CD4-positive, alpha-beta T cell treated with Interleukin-6 at 100 ng/mL for 8 hours (primary cell): ENCODE data around the gene CCBE1.
"Not testable (repeated sequence)": the region's sequence is repeated elsewhere in the genome, so short reads cannot be mapped to it uniquely, and the experiment has no call there.

Experiments used
- DNase-seq: peaks from one replicate; pipeline ENCODE4 v3.0.0-alpha.2; 2020; ENCODE audit warnings: mixed read lengths, low spot score

The CCBE1 gene

GRCh38 chr18:59656373-59656887 lies 40.8 kb downstream of the CCBE1 start:
- no peak for DNase-seq

DNA sequence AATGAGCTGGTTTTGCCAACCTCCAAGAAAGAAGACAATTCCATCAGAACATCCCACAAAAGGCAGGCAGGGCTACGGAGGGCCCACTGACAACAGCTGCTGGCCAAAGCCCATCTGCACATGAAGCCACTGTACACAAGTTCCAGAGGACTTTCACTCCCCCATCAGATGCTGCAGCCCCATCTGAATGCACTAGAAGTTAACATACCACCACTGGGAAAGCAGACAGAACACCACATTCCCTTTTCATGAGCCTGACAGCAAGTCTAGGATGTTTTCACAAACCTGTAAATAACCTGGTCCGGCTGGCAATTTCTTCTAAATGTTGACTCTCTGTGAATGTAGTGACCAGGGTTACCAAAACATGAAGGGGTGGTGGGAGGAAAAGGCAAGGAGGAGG lies 41.5 kb downstream of the CCBE1 start:
- DNase-seq, result no peak

DNA sequence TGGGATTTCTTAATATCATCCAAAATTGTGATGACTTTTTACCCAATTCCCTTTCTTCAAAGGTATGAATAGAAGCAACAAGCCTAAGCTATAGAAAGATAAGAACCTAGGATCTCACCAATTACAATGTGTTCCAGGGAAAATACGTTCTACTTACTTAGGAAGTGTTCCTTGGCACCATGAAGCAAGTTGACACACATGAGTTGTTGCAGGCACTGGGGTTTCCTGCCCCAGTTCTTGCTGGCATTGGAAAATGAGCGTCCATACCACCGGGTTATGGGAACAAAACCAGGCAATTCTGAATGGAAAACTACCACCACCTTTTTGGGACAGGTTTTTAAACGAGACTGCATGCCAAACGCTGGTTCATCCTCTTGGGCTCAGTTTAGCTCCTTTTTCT lies 46.2 kb downstream of the CCBE1 start:
- no peak for DNase-seq

- DNase-seq, result no peak
These were observed 46.9 kb downstream of the CCBE1 start for GRCh38 chr18:59650266-59650820.

- DNase-seq, result no peak
These were observed 47.6 kb downstream of the CCBE1 start for GRCh38 chr18:59649591-59649990.

DNA sequence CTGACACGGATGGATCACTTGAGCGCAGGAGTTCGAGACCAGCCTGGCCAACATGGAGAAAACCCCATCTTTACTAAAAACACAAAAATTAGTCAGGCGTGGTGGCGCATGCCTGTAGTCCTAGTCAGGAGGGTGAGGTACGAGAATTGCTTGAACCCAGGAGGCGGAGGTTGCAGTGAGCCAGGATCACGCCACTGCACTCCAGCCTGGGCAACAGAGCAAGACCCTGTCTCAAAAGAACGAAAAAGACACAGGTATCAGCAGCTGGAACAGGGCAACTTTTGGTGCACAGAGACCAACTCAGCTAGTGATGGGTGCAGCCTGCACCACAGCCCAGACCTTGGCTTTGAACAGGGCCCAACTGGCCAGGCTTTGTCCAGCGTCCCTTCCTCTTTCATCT lies 48.8 kb downstream of the CCBE1 start:
- DNase-seq, result not testable (repeated sequence)

DNA sequence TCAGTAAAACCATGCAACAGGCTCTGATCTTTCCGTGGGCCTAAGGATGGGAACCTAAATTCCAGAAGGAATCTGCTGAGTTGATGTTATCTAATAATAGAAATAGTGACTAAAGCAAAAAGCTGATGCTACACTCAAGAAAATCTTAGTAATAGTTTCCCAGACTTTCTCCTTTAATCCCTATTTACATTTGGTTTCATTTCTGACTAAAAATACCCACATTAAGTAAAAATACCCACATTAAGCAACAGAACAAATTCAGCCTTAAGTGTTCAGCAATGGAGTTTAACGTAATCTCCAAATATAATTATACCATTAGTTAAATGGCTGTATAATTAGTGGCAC lies 50.3 kb downstream of the CCBE1 start:
- no peak for DNase-seq

DNA sequence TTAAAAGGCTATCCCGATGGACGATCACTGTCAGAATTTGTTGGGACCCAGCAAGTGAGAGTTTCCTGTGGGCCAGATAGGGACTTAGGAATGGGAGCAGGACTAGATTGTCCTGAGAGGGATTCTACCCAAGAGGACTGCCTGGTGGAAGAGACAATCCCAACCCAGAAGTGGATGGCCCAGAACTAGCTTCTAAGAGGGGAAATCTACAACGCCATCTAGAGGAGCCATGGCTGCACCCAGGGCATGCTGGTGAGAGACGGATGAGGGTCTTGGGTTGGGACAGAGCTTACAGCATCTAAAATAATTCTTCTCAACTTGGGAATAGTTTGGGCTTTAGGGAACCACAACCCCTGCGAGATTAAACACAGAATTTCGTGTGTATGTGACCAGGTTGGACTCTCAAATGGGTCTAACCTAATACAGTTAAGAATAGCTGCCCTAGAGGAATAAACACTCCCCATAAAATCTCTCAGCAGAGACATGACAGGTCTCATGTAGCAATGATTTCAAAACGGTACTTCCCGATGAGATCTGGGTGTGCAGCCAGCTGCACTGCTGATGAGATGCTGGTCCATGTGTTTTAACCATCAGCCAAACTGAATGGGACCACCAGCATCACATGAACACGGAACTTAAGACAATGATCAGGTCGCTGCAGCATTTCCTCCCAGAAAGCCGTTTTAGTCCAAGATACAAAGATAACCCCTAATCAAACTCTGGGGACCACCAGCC lies 50.8 kb downstream of the CCBE1 start:
- DNase-seq, result no peak

- DNase-seq, result no peak
These were observed 53.5 kb downstream of the CCBE1 start for GRCh38 chr18:59643740-59644139.

- DNase-seq, result no peak
These were observed 56.5 kb downstream of the CCBE1 start for GRCh38 chr18:59640721-59641120.

GRCh38 chr18:59639821-59640220 lies 57.4 kb downstream of the CCBE1 start:
- no peak for DNase-seq

DNA sequence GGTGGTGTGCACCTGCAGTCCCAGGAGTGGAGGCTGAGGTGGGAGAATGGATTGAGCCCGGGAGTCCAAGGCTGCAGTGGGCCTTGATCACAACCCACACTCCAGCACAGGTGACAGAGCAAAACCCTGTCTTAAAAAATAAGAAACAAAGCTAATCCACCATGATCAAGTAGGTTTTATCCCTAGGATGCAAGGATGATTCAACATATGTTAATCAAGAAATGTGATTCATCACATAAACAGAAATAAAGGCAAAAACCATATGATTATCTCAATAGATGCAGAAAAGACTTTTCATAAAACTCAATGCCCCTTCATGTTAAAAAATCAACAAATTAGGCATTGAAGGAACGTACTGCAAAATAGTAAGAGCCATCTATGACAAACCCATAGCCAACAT lies 58.1 kb downstream of the CCBE1 start:
- no peak for DNase-seq

GRCh38 chr18:59633961-59634485 lies 63.2 kb downstream of the CCBE1 start:
- DNase-seq, result no peak

GRCh38 chr18:59633317-59633716 lies 63.9 kb downstream of the CCBE1 start:
- no peak for DNase-seq

GRCh38 chr18:59631583-59632181 lies 65.5 kb downstream of the CCBE1 start:
- no peak for DNase-seq

- DNase-seq, result no peak
These were observed 67.3 kb downstream of the CCBE1 start for GRCh38 chr18:59629894-59630293.

DNA sequence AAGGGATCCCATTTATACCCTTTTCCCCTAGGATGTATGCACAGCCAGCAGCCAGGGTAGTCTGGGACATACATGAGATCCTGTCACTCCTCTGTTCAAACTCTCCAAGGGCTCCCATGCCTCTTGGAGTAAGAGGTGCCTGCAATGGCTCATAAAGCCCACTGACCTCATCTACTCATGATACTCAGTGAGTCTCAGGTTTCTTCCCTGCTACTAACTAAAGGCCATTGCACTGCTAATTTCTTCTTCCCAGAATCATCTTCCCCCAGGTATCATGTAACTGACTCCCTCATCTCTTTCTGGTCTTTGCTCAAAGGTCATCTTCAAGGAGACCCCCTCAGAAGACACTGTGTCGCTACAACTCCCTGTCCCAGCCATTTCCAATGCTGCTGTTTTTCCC lies 68.2 kb downstream of the CCBE1 start:
- no peak for DNase-seq

DNA sequence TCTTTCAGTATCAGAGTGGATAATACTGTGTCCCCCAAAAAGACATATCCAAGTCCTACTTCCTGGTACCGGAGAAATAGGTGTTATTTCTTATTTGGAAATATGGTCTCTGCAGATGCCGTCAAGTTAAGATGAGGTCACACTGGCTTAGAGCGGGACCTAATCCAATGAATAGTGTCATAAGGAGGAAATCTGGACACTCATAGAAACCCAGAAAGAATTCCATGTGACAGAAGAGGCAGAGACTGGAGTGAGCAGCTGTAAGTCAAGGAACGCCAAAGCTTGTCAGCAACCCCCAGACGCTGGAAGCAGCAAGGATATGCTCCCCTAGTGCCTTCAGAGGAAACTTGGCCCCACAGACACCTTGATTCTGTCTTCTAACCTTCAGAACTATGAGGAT lies 69.8 kb downstream of the CCBE1 start:
- DNase-seq, result no peak

DNA sequence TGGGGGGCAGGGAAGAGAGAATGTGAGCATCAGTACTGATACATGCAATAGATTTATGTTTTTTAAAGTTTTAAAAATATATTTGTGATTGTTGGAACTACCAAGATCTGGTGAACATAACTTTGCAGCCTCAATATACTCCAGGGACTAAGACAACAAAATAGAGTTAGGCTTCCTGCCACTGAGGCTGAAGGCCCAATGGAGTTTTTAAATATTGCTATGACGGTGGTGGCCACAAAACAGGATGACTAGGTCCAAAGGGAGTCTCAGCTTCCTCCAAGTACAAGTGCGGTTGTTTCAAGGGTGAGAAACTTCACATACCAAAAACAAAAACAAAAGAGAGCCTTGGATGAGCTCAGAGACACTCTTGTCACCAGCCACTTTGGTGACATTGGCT lies 72.9 kb downstream of the CCBE1 start:
- DNase-seq, result no peak

DNA sequence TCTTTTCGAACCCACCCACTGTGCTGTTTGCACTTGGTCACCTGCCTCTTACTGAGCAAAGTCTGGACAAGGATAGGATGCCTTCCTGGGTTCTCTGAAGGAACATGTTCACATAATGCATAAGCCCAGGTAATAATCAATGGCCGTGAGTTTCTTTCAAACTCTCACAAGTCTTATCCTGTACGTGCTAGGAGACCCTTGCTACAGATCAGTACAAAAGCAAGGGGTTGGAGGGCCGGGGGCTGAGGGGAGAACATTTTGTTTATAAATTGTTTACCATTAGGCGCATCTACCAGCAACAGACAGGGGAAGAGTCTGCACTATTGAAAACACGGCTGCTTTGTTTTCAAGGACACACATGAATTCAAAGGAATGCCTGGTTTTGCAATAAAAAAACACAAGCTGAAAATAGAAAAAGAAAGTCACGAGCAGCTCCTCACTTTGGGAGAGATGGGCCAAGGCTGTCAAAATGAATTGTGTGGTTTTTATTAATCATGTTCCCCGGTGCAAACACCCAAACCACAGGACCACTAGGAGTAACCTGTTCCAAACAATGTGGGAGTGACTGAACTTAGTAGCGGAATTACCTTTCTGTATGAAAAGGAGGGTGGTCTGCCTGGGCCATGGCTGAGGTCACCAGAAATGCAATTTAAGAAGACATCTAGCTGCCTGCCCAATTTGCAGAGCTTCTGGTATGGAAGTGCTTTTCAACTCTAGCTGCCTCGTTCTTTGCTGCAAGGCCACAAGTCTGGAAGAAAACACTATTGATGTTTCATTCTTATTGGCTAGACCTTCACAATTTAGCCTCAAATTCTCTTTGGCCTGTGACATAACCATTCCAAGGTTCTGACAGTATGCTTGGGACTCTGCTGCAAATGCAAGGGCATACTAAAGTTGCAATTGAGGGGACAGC lies 73.5 kb downstream of the CCBE1 start:
- DNase-seq, result no peak

DNA sequence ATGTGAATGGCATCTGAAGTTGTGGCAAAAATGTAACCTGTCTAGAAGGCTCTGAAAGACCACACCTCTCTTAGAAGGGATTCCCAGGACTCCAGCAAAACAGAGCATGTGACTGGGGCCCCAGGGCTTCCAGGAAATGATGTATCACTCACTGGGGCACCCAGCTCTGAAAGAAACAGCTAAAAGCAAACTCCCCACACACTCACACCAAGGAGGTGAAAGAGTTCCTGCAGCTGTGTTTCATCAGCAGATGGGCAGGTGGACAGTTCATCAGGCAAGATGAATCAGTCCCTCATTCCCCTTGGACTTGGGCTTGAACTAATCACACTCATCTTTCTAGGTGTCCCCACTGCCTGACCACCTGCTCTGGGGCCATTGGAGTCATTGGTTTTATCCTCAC lies 76.2 kb downstream of the CCBE1 start:
- no peak for DNase-seq

- no peak for DNase-seq
These were observed 76.8 kb downstream of the CCBE1 start for GRCh38 chr18:59620381-59620780.
